HUES48 (cell line): ENCODE data around the gene SLC7A14.

ENCODE experiments used
- H3K27ac ChIP-seq: one replicate; pipeline ENCODE4 v1.7.0; 2013; ENCODE audit warnings: low read depth, low read length, inconsistent platforms
- H3K27me3 ChIP-seq: 2 replicates; pipeline ENCODE4 v1.6.1; 2013; ENCODE audit warnings: mild to moderate bottlenecking, low read length; ENCODE audit not compliant: control insufficient read depth, insufficient read depth
- H3K36me3 ChIP-seq: 2 replicates; pipeline ENCODE4 v1.6.1; 2013; ENCODE audit warnings: low read length; ENCODE audit not compliant: control insufficient read depth, insufficient read depth
- H3K4me1 ChIP-seq: 2 replicates; pipeline ENCODE4 v1.6.1; 2013; ENCODE audit warnings: mild to moderate bottlenecking, low read length; ENCODE audit not compliant: control insufficient read depth, insufficient read depth
- H3K4me3 ChIP-seq: 2 replicates; pipeline ENCODE4 v1.5.1; 2013; ENCODE audit warnings: mild to moderate bottlenecking, low read depth, low read length
- H3K9ac ChIP-seq: 2 replicates; pipeline ENCODE4 v1.6.1; 2013; ENCODE audit warnings: mild to moderate bottlenecking, low read depth, low read length, moderate library complexity
- H3K9me3 ChIP-seq: 2 replicates; pipeline ENCODE4 v1.6.1; 2013; ENCODE audit warnings: low read length; ENCODE audit not compliant: control insufficient read depth, insufficient read depth

The SLC7A14 gene

DNA sequence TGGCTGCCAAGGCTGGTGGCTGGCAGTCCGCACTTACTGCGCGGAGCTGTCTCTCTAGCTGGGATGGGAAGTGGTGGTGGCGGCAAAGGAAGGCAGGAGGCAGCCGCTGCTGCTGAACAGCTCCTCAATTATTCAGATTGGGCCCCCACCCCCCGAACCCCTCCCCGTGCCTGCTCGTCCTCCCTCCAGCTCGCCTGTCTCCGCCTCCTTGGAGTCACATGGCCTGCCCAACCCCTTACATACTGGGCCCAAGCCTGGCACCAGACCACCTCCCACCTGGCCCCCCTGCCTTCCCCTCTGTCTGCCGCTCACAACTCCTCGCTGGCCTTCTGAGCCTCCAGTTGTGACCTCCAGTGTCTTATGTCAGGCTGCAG lies at the start of gene SLC7A14:
TSS of gene SLC7A14 (minus strand) at position 139 of the 374 bp plus-strand sequence. CDS start 59,139 bp downstream, outside the sequence.
- peaks cover 13% of the 10 kb centered on the region; the same call in 1 of the 2 replicates for H3K4me1 ChIP-seq
- no peaks in the 10 kb centered on the region for H3K36me3 ChIP-seq
- peak within 1 kb of the TSS; percentile 70 for H3K4me3 ChIP-seq
- no peak within 1 kb of the TSS for H3K27ac ChIP-seq
- H3K27me3 ChIP-seq: peaks cover 40% of the 10 kb centered on the region
- no peak within 1 kb of the TSS for H3K9ac ChIP-seq
- H3K9me3 ChIP-seq: no peaks in the 10 kb centered on the region

GRCh38 chr3:170635385-170635735 lies 49.5 kb upstream of the SLC7A14 start:
- H3K4me1 ChIP-seq: peaks cover 11% of the 10 kb centered on the region
- no peak overlapping the region for H3K9ac ChIP-seq
- H3K4me3 ChIP-seq: no peak overlapping the region
- H3K36me3 ChIP-seq: no peaks in the 10 kb centered on the region
- H3K9me3 ChIP-seq: no peaks in the 10 kb centered on the region
- H3K27ac ChIP-seq: no peak overlapping the region
- H3K27me3 ChIP-seq: no peaks in the 10 kb centered on the region

DNA sequence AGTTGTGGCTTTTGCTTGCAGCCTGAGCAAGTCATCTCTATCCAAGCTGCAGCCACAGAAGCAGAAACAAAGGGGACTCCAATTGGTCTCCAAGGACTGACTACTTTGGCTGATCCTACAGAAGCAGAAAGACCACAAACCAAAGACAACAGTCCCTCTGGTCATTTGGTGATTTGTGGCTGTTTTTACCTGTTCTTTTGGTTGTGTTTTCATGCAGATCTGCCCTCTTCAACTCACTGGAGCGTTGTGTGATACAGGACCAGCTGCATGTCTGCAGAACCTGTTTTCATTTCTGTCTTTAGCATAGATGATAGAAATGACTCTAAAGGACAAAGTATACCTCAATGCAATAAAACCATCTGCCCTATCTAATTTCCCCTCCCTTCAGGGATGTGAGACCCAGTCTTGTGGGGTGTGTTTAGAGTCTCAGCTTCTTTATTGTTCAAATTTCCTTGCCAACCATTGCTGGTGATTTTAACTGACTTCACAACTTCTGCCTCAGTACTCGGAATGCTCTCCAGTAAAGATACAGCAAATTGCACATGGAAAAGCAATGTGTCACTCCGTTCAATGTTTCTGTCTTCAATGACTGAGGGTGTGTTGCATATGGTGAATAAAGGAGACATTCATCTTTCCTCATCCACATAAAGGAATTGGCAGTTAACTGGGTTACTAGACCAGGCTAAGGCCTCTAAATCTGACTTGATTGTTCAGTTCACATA lies 48.9 kb upstream of the SLC7A14 start:
- H3K4me3 ChIP-seq: no peak overlapping the region
- H3K27me3 ChIP-seq: no peaks in the 10 kb centered on the region
- no peak overlapping the region for H3K9ac ChIP-seq
- peaks cover 11% of the 10 kb centered on the region for H3K4me1 ChIP-seq
- H3K9me3 ChIP-seq: no peaks in the 10 kb centered on the region
- H3K36me3 ChIP-seq: no peaks in the 10 kb centered on the region
- no peak overlapping the region for H3K27ac ChIP-seq

DNA sequence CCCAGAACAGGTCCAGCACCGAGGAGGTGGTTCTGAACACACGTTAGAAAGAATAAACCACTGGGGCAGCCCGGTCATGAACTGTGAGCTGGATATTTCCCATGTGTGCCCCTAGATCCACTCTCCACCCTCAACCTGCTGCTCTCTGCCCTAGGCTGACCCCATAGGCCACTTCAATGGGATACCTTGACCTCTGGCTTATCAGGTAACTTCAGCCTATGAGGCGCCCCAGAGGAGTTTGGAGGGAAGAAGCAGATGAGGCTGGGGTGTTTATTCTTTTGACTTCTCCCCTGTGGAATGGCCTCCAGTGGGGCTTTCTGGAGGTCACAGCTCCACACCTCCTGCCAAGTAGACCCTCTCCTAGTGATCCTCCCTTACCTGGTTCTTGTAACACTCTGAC lies 47.7 kb upstream of the SLC7A14 start:
- no peak overlapping the region for H3K9ac ChIP-seq
- peaks cover 11% of the 10 kb centered on the region for H3K4me1 ChIP-seq
- H3K27ac ChIP-seq: no peak overlapping the region

DNA sequence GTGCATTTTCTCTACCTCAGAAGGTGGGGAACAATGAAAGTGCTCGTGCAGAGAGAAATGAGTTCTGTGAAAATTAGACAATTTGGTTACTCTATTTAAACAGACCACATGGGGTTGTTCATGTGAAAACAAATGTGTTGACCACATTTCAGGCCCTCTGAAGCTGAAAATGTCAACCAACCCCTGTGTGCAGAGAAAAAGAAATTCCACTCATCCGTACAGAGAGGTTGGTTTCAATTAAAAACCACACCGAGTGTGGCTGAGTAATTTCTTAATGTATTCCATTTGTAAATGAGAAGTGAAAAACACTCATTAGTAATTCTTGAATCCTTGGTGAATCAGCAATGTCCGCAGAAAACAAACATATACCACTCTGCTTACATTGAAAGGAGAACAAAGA lies 46.9 kb upstream of the SLC7A14 start:
- Histone ChIP-seq H3K9me3 (no peaks in the 10 kb centered on the region), H3K27ac (no peak overlapping the region), H3K4me1 (peaks cover 11% of the 10 kb centered on the region), H3K27me3 (no peaks in the 10 kb centered on the region), H3K9ac (no peak overlapping the region), H3K4me3 (no peak overlapping the region), H3K36me3 (no peaks in the 10 kb centered on the region)

More for the DNA sequence above, 47.7 kb upstream of the SLC7A14 start:
- H3K36me3 ChIP-seq: no peaks in the 10 kb centered on the region
- no peaks in the 10 kb centered on the region for H3K9me3 ChIP-seq
- H3K4me3 ChIP-seq: no peak overlapping the region
- H3K27me3 ChIP-seq: no peaks in the 10 kb centered on the region

DNA sequence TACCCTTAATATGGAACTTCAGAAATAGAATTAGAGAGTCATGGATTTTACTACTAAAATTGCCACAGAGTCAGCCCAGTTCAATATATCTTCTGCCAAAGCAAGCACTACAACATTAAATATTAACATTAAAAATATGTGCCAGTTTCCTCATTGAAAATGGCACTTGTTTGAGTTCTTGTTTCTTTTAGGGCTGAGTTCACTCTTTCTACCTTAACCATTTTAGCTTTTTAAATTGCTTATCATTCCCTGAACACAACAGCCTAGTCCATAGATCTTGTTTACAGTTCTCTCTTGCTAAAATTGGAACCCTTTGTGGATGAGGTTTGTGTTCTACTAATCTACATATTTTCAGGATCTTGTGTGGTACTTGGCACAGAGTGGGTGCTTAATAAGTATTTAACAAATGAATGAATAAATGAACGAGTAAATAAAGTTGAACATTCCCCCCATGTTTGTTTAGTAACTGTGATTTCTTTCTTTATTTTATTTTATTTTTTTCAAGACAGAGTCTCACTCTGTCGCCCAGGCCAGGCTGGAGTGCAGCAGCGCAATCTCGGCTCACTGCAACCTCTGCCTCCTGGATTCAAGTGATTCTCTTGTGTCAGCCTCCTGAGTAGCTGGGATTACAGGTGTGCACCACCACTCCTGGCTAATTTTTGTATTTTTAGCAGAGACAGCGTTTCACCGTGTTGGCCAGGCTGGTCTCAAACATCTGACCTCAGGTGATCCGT lies 46.0 kb upstream of the SLC7A14 start:
- Histone ChIP-seq H3K9me3 (no peaks in the 10 kb centered on the region), H3K9ac (no peak overlapping the region), H3K27ac (no peak overlapping the region), H3K27me3 (no peaks in the 10 kb centered on the region), H3K4me3 (no peak overlapping the region), H3K36me3 (no peaks in the 10 kb centered on the region), H3K4me1 (peaks cover 11% of the 10 kb centered on the region)

DNA sequence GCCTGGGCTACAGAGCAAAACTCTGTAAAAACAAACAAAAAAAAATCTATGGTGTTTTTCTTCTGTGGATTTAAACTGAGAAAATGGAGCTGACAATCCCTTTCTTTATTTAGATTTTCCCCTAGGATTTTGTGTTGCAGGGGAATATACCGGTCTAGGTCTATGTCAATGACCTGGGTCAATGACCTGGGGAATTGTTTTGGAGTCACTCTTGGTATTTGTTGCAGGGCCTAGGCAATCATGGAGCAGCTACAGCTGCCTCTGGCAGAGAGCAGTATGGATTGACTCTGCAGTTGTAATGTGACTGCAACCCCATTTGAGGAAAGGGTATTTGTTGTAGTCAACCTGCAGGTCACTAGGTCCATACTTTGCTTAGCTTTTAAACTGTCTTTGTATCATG lies 37.6 kb upstream of the SLC7A14 start:
- H3K9ac ChIP-seq: no peak overlapping the region
- no peak overlapping the region for H3K4me3 ChIP-seq
- H3K9me3 ChIP-seq: no peaks in the 10 kb centered on the region
- no peak overlapping the region for H3K27ac ChIP-seq
- no peaks in the 10 kb centered on the region for H3K4me1 ChIP-seq
- H3K27me3 ChIP-seq: no peaks in the 10 kb centered on the region
- no peaks in the 10 kb centered on the region for H3K36me3 ChIP-seq

- Histone ChIP-seq H3K9me3 (no peaks in the 10 kb centered on the region), H3K4me3 (no peak overlapping the region), H3K36me3 (no peaks in the 10 kb centered on the region), H3K27me3 (no peaks in the 10 kb centered on the region), H3K4me1 (no peaks in the 10 kb centered on the region), H3K9ac (no peak overlapping the region), H3K27ac (no peak overlapping the region)
Observed at GRCh38 chr3:170622369-170623159, 36.7 kb upstream of the SLC7A14 start.

- no peaks in the 10 kb centered on the region for H3K4me1 ChIP-seq
- no peak overlapping the region for H3K4me3 ChIP-seq
- no peaks in the 10 kb centered on the region for H3K27me3 ChIP-seq
- H3K9ac ChIP-seq: no peak overlapping the region
- no peak overlapping the region for H3K27ac ChIP-seq
- H3K36me3 ChIP-seq: no peaks in the 10 kb centered on the region
- H3K9me3 ChIP-seq: no peaks in the 10 kb centered on the region
Observed at GRCh38 chr3:170621256-170621655, 35.4 kb upstream of the SLC7A14 start.

DNA sequence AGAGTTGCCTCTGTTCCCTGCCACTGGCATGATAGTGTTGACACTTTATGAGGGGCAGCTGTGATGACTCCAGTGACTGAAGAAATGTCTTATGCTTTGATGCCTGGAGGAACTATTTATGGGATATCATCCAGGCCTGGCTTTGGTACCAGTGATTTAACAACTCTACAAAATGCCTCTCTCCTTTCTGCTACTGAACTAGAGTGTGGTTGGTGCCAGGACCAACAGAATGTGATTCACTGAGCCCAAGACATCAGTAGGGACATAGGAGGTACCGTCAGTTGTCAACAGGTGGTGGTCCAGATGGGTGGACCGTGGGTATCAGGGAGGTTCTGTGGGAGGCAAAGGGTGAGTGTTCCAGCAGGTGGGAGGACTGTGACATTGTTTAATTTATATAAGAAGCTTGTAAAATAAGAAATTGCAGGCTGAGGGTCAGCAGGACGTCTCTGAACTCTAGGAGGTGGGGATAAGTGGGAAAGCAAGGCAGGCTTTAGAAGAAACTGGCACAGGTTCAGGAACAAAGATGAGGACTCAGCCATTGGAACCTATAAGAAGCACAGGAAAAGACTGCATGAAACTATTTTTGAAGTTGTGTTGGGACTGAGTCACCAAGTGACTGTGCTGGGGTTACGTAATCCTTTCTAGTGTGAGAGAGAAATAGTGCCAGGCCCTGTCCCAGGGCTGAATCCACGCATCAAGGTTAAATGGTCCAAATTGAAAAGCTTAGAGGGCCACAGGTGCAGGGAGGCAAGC lies 28.5 kb upstream of the SLC7A14 start:
- Histone ChIP-seq H3K36me3 (no peaks in the 10 kb centered on the region), H3K27me3 (no peaks in the 10 kb centered on the region), H3K27ac (no peak overlapping the region), H3K9me3 (no peaks in the 10 kb centered on the region), H3K4me1 (no peaks in the 10 kb centered on the region), H3K9ac (no peak overlapping the region), H3K4me3 (no peak overlapping the region)
